Lung (tissue), 12 donors: ENCODE data around the gene JAM3. TPM values are rescaled to one million over a fixed set of nuclear protein-coding genes. Genes with fewer than 3 reads are reported as not detected.

Experiments used
- ATAC-seq: fragments of 200-7000 bp; cut with Tn5 transposase; one replicate; pipeline ENCODE4 v1.9.1; 2020; ENCODE audit warnings: moderate number of reproducible peaks; ENCODE audit not compliant: insufficient read depth, low FRiP score
- DNase-seq, 3 donors: peaks; one replicate each; pipeline ENCODE4 v3.0.0-alpha.2; 2013 to 2017
- H3K27ac ChIP-seq, 2 donors: one replicate each; pipeline ENCODE4 v1.5.1; 2013; ENCODE audit warnings: mild to moderate bottlenecking in 2 of 2, moderate library complexity in 2 of 2, control low read depth in 1 of 2, inconsistent platforms in 1 of 2, low read depth in 1 of 2, low read length in 1 of 2
- H3K27me3 ChIP-seq, 3 donors: one replicate each; pipeline ENCODE4 v1.5.1; 2013; ENCODE audit warnings: low read length in 2 of 3; ENCODE audit not compliant: control insufficient read depth in 3 of 3, insufficient read depth in 3 of 3
- H3K36me3 ChIP-seq, 4 donors: one replicate each; pipeline ENCODE4 v1.5.1; 2013; ENCODE audit warnings: low read length in 4 of 4, mild to moderate bottlenecking in 1 of 4, moderate library complexity in 1 of 4; ENCODE audit not compliant: control insufficient read depth in 4 of 4, insufficient read depth in 4 of 4
- H3K4me1 ChIP-seq, 5 donors: one replicate each; pipeline ENCODE4 v1.5.1; 2013; ENCODE audit warnings: low read length in 5 of 5, mild to moderate bottlenecking in 2 of 5, moderate library complexity in 1 of 5; ENCODE audit not compliant: control insufficient read depth in 5 of 5, insufficient read depth in 5 of 5
- H3K4me3 ChIP-seq: one replicate; pipeline ENCODE4 v1.5.1; 2013; ENCODE audit warnings: mild to moderate bottlenecking, control low read depth, moderate library complexity
- H3K9ac ChIP-seq, 2 donors: one replicate each; pipeline ENCODE4 v1.5.1; 2013; ENCODE audit warnings: low read length in 2 of 2, control low read depth in 1 of 2; ENCODE audit not compliant: insufficient read depth in 1 of 2
- H3K9me3 ChIP-seq, 4 donors: one replicate each; pipeline ENCODE4 v1.5.1; 2013; ENCODE audit warnings: low read length in 3 of 4, mild to moderate bottlenecking in 1 of 4, moderate library complexity in 1 of 4; ENCODE audit not compliant: control insufficient read depth in 4 of 4, insufficient read depth in 3 of 4
- WGBS, 2 donors: extraction: QIAGEN DNeasy Blood & Tissue Kit; methylation state at CpG; one replicate each; pipeline ENCODE4 v1.1.7; 2013; 5-methylcytosine and 5-hydroxymethylcytosine counted together
- polyA plus RNA-seq, 2 donors: library from polyadenylated mRNA; stranded (reverse); fragments of 200-250 nt; gene quantifications; one replicate each; pipeline ENCODE4 v1.2.1, GENCODE V29; 2013
- total RNA-seq, 2 donors: library from RNA; depleted of rRNA in 1 of 2; stranded (reverse); fragments of >200 nt in 1 of 2; gene quantifications; one replicate each; pipeline ENCODE4 v1.2.1, GENCODE V29; 2014 to 2021
- TF ChIP-seq, protein P1 (sequence below): IDR thresholded peaks from 2 replicates; pipeline ENCODE4 v1.5.1; 2012; ENCODE audit warnings: mild to moderate bottlenecking; ENCODE audit errors: control extremely low read depth, extremely low read depth
- donor health status: control.
- donor health status: control.
- donor health status: Bipolar disorder and iron deficiency.
- donor health status: healthy.
- donor health status: DM: yes; HTN: yes; CAD: no.

JAM3 gene
- total and polyA plus RNA-seq, 4 donors, result 10.3 to 72.2 (median 23.6) TPM

GRCh38 chr11:134043821-134044420, 25.0 kb upstream of the JAM3 start:
- Histone ChIP-seq H3K36me3 (no peaks in the 10 kb centered on the region), H3K9ac (no peak overlapping the region), H3K27ac (no peak overlapping the region), H3K4me1 (peaks cover 0 to 6% (median 0%) of the 10 kb centered on the region in 5 donors), H3K9me3 (no peaks in the 10 kb centered on the region), H3K27me3 (peaks cover 0 to 14% (median under 1%) of the 10 kb centered on the region in 3 donors), H3K4me3 (no peak overlapping the region)
- TF ChIP-seq, protein P1, sequence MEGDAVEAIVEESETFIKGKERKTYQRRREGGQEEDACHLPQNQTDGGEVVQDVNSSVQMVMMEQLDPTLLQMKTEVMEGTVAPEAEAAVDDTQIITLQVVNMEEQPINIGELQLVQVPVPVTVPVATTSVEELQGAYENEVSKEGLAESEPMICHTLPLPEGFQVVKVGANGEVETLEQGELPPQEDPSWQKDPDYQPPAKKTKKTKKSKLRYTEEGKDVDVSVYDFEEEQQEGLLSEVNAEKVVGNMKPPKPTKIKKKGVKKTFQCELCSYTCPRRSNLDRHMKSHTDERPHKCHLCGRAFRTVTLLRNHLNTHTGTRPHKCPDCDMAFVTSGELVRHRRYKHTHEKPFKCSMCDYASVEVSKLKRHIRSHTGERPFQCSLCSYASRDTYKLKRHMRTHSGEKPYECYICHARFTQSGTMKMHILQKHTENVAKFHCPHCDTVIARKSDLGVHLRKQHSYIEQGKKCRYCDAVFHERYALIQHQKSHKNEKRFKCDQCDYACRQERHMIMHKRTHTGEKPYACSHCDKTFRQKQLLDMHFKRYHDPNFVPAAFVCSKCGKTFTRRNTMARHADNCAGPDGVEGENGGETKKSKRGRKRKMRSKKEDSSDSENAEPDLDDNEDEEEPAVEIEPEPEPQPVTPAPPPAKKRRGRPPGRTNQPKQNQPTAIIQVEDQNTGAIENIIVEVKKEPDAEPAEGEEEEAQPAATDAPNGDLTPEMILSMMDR, result no peak
- WGBS, 2 donors, result 93 to 94% methylated on average over 9 of the region's 9 CpGs
- no peak for ATAC-seq
- no peak for DNase-seq

GRCh38 chr11:134044514-134045284, 24.2 kb upstream of the JAM3 start:
- H3K9me3 ChIP-seq, result no peaks in the 10 kb centered on the region
- H3K4me3 ChIP-seq, result no peak overlapping the region
- DNase-seq (no peak), ATAC-seq (no peak)
- TF ChIP-seq, protein P1, result no peak
- peaks cover 0 to 6% (median 0%) of the 10 kb centered on the region in 5 donors for H3K4me1 ChIP-seq
- H3K27me3 ChIP-seq, result peaks cover 0 to 19% (median 7%) of the 10 kb centered on the region in 3 donors
- no peak overlapping the region for H3K27ac ChIP-seq
- WGBS, 2 donors, result 88 to 90% methylated on average over 16 of the region's 16 CpGs
- H3K36me3 ChIP-seq, result no peaks in the 10 kb centered on the region
- H3K9ac ChIP-seq, result no peak overlapping the region

DNA sequence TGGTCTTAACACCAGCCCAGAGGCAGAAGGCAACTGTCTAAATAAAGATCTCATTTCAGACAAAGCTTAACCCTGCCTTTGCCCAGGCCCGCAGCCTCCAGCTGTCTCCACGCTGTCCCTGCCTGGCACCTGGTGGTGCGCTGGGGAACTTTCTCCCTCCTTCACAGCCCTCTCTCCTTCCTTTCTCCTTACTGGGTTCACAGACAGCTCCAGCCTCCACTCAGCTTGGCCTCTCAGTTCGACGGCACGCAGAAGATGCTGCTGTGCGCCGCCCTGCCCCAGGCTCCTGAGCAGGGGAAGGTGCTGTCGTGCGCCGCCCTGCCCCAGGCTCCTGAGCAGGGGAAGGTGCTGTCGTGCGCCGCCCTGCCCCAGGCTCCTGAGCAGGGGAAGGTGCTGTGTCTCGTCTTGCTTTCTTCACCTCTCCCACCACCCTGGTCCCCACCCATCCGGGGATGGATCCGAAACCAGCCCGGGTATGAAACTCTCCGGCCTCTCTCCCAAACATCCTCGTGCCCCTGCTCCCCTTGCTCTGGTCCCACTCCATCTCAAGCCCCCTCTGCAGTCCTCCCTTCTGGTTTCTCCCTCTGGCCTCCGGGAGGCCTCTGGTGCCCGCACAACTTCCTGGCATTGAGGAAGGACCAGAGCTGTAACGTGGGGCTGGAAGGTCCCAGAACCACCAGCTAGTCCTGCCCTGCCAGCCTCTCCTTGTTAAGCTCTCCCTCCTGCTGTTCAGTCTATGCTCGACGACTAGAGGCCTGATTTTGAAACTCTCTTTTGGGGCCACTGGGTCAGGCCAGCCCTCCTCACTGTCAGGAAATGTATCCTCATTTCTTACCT, 22.9 kb upstream of the JAM3 start:
- no peaks in the 10 kb centered on the region for H3K36me3 ChIP-seq
- H3K4me1 ChIP-seq, result peaks cover 0 to 5% (median 0%) of the 10 kb centered on the region in 5 donors
- H3K9me3 ChIP-seq, result no peaks in the 10 kb centered on the region
- 77 to 85% methylated on average over 18 to 25 of the region's 25 CpGs for WGBS, 2 donors
- H3K4me3 ChIP-seq, result no peak overlapping the region
- peaks cover 0 to 19% (median 12%) of the 10 kb centered on the region in 3 donors for H3K27me3 ChIP-seq
- H3K9ac ChIP-seq, result no peak overlapping the region
- TF ChIP-seq, protein P1, result no peak
- DNase-seq, result peak in 1 of 3 donors; percentile 32
- no peak for ATAC-seq
- H3K27ac ChIP-seq, result no peak overlapping the region
